RWPE1 (cell line): ENCODE measurements around the gene ZFAND6.

Experiments used
- CTCF ChIA-PET: fragments of 350-600 bp; sonication (Branson Sonifier 250); formaldehyde crosslinking; extraction: SDS; loops from one replicate; lab custom pipeline; 2021; lab: Yijun Ruan, JAX
- POLR2A ChIA-PET: fragments of 400-600 bp; formaldehyde crosslinking; extraction: SDS; loops from one replicate; lab custom pipeline; 2020; ENCODE audit warnings: antibody characterized with exemption; ENCODE audit not compliant: low non-redundant PET; lab: Yijun Ruan, JAX
- DNase-seq: peaks from one replicate; pipeline ENCODE4 v3.0.0; 2012; ENCODE audit warnings: low spot score
- H3K27ac ChIP-seq: fragments of 450-650 bp; 2 replicates; pipeline ENCODE4 v1.5.1; 2017
- CTCF ChIP-seq: fragments of 450-650 bp; conservative IDR thresholded peaks from 2 replicates; pipeline ENCODE4 v1.5.1; 2017; ENCODE audit warnings: low read depth, mild to moderate bottlenecking

Gene ZFAND6

GRCh38 chr15:80151148-80151547 is 91.7 kb downstream of the ZFAND6 start:
- ChIA-PET CTCF (no interaction called here), POLR2A (no interaction called here)
- H3K27ac ChIP-seq = no peak overlapping the region
- no peak for TF ChIP-seq CTCF
- DNase-seq = no peak

GRCh38 chr15:80151576-80151975 is 92.1 kb downstream of the ZFAND6 start:
- H3K27ac ChIP-seq = no peak overlapping the region
- CTCF ChIA-PET = no interaction called here
- no peak for DNase-seq
- POLR2A ChIA-PET = interaction anchor here (1.1 kb wide), 1 partner anchor 9 kb away, joined by 3 read pairs; no protein-coding TSS in a partner anchor
- TF ChIP-seq CTCF = no peak

GRCh38 chr15:80152180-80152895 is 92.9 kb downstream of the ZFAND6 start:
- POLR2A ChIA-PET = interaction anchor here (1.1 kb wide), 1 partner anchor 9 kb away, joined by 3 read pairs; no protein-coding TSS in a partner anchor
- TF ChIP-seq CTCF = no peak
- peak; percentile 98 for DNase-seq
- CTCF ChIA-PET = no interaction called here
- H3K27ac ChIP-seq = peak overlapping the region; percentile 73

- H3K27ac ChIP-seq = peak within 1 kb of the TSS; percentile 73
- DNase-seq = peak; percentile 36
- no peak for TF ChIP-seq CTCF
- CTCF ChIA-PET = interaction anchor here (0.8 kb wide), 1 partner anchor 9 kb away, joined by 3 read pairs; no protein-coding TSS in a partner anchor
- POLR2A ChIA-PET = no interaction called here
These were observed 93.7 kb downstream of the ZFAND6 start, which contains the start of gene FAH for GRCh38 chr15:80152896-80153876. FAH (plus strand) TSS chr15:80152999; CDS start chr15:80153055, 56 bp downstream.

GRCh38 chr15:80153900-80154299 is 94.4 kb downstream of the ZFAND6 start:
- DNase-seq = no peak
- no peak for TF ChIP-seq CTCF
- no peak overlapping the region for H3K27ac ChIP-seq
- ChIA-PET CTCF (interaction anchor here (0.8 kb wide), 1 partner anchor 10 kb away, joined by 3 read pairs; no protein-coding TSS in a partner anchor), POLR2A (no interaction called here)

GRCh38 chr15:80154336-80154735 is 94.9 kb downstream of the ZFAND6 start:
- no peak for DNase-seq
- no peak overlapping the region for H3K27ac ChIP-seq
- ChIA-PET POLR2A (no interaction called here), CTCF (no interaction called here)
- no peak for TF ChIP-seq CTCF
